ENCODE results near the gene PLTP.
"Not testable (repeated sequence)": the region's sequence is repeated elsewhere in the genome, so short reads cannot be mapped to it uniquely, and the experiment has no call there.

PLTP gene, protein sequence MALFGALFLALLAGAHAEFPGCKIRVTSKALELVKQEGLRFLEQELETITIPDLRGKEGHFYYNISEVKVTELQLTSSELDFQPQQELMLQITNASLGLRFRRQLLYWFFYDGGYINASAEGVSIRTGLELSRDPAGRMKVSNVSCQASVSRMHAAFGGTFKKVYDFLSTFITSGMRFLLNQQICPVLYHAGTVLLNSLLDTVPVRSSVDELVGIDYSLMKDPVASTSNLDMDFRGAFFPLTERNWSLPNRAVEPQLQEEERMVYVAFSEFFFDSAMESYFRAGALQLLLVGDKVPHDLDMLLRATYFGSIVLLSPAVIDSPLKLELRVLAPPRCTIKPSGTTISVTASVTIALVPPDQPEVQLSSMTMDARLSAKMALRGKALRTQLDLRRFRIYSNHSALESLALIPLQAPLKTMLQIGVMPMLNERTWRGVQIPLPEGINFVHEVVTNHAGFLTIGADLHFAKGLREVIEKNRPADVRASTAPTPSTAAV

DNA sequence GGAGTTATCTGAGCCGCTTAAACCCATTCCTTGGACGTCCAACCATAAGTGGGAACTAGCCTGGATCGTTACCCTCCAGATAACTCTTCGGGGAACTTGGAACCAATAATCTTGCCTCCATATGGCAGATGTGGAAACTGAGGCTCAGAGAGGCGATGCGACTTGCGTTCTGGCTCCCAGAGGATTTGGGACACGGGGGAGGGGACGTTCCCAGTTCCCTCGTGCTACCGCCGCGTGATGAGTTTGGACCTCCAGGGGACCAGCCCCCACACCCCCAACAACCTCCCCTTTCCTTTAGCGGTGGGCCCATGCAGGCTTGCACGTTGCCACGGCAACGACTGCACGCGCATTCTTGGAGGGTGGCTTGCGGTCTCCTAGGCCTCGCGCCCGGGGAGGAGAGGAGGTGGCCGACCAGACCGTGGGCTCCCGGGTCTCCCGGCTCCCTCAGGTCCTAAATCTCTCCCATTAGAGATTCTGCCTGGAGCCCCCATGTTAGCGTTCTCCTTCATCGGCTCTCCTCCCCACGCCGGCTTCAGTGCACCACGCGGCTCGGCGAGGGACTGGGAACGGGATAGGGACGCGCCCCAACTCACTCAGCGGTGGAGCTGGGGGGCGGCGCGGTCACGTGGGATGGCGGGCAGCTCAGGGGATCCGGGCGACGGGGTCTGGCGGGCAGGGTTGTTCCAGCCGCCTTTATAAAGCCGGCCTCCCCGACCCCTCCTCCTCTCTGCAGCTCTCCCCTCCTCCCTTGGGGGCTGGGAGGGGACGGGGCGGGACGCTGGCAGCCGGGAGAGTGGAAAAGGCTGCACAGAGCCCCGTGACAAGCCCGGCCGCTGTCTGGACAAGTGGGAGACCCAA is at the start of gene PLTP:
TSS of gene PLTP (minus strand) at position 670 of the 858 bp plus-strand sequence. CDS start 703 bp downstream, outside the sequence.
- no peak for DNase-seq

DNA sequence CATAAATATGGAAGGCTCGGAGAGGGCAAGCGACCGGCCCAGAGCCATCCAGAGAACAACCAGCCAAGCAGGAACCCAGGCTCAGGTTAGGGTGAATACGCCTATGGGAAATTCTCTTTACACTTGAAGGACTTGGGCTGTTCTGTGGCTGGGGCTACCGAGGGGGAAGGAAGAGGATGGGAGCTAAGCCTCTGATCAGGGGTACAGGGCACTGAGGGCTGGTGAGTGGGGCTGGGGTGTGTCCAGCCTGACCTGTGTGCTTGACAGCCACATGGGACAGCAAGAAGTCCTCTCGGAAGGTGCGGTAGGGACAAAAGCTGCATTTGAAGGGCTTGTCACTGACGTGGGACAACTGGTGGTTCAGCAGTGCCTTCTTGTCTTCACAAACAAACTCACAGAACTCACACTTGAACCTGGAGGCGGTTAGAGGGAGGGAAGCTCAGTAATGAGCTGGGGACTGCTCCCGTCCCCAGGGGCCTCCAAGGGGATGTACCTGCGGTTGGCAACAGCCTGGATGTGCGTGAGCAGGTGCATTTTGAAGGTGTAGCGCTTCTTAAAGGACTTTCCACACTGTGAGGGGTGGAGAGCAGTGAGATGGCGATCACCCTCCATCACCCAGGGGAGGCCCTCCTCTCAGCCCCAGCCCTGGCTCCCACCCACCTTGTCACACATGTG is 48.1 kb upstream of the PLTP start:
- DNase-seq, result no peak

DNA sequence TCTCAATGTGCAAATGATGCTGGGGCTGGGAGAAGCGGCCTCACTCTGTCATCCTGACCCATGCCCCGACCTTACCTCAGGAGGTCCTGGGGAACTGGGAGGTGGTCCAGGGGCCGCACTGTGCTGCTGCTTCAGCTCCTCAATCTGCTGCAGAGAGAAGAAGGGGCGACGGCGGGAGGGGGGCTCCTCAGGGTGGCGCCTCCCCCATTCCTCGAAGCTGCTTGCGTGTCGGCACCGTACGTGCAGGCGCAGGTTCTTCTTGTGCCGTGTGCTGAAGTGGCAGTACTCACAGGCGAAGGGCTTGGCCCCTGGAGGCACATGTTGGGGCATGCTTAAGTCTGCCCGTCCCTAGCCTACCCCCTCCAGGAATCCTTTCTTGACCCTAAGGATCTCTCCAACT is 47.2 kb upstream of the PLTP start:
- DNase-seq, result no peak

DNA sequence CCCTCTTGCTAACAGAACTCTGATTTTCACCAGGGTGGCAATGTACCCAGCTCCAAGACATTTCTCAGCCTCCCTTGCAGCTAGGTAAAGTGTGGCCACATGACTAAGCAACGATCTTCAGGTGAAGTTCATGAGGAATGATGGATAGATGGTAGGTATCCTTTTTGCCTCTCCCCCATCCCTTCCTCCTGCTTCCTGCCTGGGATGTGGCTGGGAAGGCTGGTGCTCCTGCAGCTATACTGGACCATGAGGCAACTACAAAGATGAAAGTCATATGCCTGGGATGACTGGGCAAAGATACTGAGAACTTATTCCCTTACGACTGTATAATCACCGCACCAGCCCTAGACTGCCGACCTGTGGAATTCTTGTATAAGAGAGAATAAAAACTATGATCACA is 46.6 kb upstream of the PLTP start:
- no peak for DNase-seq

DNA sequence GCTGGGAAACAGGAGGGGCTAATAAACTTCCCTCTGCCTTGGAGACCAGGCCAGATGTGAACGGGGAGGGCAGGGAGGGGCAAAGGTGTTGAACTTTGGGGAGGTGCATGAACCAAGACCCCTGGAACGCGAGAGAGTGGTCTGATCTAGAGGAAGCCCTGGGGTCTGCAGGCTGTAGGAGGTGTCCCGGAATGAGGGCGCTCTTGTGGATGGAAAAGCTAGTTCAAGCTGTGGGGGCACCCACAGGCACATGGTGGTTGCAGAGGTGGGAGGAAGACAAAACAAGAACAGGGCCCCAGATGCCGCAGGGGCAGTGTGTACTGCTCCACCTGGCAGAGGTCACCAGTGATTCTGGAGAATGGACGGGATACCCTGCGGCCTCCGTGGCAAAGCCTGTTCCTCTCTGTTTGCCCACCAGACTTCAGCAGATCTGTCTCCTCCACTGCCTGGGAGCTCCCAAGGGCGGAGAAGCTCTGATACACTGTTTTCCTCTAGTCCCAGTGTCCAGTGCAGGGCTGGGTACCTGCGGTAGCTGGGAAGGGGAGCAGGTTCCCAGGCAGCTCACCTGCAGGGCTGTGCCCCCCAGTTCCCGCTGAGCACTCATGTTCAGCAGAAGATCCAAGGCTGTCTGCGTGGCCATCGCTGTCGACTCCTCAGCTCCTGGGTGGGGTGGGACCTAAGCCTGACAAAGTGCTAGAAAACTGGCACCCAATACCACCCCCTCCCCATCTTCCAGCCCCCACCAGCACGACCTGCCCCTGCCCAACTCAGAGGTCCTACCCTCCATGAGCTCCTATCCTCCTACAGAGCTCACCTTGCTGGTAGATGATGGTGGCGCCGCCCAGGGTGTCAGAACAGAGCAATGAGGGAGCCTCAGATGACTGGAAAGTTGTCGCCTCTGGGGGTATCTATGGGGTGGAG is 45.3 kb upstream of the PLTP start:
- DNase-seq, result no peak

DNA sequence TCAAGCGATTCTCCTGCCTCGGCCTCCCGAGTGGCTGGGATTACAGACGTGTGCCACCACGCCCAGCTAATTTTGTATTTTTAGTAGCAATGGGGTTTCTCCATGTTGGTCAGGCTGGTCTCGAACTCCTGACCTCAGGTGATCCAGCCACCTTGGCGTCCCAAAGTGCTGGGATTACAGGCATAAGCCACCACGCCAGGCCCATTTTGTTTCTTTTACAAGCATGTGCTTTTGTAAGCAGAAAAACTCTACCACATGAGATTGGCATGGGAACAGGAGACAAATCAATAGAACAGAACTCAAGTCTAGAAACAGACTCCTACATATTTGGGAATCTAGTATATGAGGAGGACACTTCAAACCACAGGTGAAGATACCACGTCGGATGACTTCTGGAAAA is 44.4 kb upstream of the PLTP start:
- DNase-seq, result not testable (repeated sequence)

DNA sequence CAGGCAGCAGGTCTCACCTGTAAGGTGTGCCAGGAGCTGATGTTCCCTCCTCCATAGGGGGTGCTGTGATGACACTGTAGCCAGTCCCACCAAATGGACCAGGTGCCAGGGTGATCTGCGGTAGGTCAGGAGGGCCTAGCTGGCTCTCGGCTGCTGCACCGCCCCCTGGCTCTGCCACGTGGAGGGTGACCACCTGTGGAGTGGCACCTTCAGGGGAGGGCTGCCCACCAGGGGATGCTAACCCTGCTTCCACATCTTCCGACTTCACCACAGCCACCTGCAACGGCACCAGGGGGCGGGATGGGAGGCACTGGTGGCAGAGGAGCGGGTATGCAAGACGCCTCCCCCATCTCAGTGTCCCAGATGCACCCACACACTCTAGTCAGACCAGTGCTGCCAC is 41.7 kb upstream of the PLTP start:
- no peak for DNase-seq

DNA sequence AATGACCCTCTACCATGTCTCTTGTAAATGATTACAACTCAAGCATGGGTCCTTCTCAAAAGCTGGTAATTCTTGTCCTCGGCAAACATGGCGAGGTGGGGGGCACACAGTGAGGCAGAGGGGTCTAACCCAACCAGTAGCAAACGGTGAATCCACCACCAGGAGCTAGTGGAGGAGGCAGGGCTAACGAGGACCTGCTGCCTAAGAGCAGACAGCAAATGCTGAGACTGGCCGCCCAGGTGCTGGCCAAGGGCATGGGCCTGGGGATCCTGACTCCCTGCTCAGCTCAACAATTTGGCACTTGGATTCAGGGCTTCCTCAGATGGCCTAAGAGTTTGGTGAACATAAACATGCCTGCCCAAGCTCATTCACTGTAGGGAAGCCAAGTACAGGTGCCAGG is 40.9 kb upstream of the PLTP start:
- DNase-seq, result no peak

DNA sequence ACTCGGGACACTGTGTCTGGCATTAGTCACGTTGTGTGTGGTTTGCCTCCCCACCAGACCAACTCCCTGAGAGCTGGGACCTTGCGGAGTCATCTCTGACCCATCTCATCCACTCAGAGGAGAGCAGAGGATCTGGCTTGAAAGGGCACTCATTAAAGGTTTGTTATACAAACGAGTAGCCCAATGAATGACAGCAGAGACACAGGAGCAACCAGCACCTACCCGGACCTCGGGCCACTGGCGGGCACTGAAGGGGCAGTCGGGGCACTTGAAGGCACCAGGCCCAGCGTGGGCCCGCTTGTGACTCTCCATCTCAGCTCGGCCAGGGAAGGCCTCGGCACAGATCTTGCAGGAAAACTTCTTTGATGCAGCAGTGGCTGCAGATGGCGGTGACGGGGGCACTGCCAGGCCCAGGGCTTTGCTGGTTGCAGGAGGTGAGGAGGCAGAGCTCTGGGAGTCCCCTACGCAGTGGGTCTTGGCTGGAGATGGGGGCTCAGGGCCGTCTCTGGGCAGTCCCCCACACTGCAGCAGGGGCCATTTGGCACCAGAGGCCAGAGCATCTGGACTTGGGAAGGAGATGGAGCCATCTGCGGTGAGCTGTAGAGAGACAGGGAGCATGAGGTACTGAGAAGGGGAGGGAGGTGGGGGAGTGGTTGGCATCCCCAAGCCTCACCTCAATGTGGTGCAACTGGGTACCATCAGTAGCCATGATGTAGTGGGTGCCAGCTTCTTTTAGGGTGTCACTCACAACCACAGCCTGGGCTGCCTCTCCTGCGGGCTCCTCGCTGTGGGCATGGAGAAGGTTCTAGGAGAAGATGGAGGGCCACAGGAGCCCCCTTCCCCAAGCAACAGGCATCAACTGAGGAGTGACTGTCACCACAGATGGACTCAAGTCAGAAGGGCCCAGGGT is 40.2 kb upstream of the PLTP start:
- no peak for DNase-seq

DNA sequence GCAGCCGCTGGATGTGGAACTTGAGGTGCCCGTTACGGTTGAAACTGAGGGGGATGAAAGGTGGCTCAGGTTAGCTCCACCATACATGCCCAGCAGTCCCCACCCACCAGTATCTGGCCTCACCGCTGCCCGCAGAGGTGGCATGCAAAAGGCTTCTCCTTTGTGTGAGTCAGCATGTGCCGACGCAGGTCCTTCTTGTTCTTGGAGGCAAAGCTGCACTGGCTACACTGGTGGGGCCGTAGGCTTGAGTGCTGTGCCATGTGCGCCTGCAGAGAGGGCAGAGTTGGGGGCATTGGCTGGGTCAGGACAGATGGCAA is 38.3 kb upstream of the PLTP start:
- no peak for DNase-seq

DNA sequence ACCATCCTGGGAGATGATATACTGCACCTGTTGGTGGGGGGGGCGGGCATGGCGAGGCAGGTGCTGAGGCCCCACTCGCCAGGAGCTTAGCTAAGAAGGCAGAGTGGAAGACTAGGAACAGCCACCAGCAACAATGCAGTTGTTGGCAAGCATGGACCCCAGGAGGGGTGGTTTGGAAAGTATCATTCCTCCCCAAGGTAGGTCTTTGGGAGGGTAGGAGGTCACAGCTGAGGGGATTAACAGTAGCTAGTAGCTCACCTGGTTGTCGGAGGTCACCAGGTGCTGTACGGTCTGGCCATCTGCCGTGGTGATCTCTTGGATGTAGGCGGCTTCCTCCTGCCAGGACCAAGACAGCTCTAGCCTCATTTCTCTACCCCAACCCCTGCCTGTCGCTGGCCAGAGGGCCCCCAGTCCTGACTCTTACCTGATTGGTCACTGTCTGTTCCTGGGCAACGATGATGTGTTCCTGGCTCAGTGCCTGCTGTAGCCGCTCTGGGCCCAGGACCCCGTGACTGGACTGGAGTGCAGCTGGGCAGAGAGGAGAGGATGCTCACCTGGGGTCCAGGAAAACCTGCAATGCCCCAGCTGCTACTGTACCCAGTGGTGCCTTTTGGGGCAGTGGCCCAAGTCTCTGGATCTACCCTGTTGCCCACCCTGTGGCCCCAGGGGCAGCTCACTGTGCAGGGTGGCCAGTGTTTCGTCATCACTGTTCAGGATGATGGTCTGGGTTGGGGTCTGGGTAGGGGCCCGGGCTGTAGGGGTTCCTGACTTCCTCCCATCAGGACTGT is 37.8 kb upstream of the PLTP start:
- DNase-seq, result no peak

DNA sequence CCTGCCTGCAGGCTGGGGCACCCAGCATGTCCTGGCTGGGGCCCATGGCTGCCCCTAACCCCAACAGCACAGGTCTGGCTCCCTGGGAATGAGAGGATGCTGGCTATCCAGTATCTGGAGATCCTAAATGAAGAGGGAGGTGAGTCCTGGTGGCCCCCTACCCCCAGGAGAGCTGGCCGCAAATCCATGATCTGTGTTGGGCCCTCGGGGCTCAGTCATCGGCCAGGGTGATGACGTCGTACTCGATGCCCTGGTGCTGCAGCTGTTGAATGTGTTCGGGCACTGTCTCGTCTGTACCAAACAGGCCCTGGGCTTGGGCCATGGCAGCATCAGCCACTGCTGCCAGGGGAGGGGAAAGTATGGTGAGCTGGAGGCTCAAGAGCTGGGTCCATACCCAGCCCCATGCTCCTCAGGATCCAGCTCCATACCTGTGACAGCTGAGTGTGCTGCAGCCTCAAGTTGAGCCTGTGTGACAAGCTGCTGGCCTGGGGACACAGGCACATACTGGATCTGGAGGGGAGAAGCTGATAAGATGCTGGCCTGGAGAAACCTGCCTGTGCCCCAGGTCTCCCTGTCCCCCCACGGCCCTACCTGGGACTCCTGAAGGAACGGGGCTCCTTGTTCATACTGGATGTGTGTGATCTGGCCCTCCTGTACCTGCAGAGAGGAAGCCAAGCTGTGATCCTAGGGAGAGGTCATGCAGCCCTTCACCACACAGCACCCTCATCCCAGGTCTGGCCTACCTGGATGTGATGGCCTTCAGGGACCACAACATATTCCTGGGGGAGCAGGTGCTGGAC is 37.0 kb upstream of the PLTP start:
- DNase-seq, result no peak

DNA sequence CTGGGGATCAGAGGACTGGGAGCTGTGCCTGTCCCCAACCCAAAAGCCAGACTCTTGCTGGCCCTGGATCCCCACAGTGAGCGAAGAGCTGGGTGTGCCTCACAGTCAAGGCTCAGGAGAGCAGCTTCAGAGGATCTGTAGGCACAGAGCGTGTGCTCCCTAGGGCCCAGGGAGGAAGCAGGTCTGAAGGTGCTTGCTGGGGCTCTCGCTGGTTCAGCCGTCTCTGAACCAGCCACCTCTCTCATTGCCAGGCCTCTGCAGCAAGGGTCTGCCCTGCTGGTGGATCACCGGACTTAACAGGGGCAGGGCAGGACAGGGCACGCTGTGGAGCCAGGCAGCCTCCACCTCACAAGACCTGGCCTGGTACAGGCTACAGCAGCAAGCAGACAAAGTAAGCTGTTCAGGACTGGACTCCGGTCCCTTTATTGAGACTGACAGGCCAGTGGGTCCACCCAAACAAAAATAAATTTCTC is 36.3 kb upstream of the PLTP start:
- no peak for DNase-seq

DNA sequence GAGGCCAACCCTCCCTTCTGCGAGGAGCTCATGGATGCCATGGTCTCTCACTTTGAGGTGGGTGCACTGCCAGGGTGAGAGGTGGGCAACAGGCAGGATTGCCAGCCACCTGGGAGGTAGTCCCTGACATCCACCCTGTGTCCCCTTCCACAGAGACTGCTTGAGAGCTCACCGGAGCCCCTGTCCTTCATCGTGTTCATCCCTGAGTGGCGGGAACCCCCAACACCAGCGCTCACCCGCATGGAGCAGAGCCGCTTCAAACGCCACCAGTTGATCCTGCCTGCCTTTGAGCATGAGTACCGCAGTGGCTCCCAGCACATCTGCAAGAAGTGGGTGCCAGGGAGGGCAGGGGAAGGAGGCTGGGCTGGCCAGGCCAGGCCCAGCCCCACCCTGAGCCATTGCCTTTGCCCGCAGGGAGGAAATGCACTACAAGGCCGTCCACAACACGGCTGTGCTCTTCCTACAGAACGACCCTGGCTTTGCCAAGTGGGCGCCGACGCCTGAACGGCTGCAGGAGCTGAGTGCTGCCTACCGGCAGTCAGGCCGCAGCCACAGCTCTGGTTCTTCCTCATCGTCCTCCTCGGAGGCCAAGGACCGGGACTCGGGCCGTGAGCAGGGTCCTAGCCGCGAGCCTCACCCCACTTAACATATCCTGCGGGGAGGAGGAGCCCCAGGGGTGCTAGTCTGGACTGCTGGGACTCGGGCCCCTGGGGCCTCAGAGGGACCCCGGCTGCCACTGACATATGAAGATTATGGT is 35.3 kb upstream of the PLTP start:
- no peak for DNase-seq

DNA sequence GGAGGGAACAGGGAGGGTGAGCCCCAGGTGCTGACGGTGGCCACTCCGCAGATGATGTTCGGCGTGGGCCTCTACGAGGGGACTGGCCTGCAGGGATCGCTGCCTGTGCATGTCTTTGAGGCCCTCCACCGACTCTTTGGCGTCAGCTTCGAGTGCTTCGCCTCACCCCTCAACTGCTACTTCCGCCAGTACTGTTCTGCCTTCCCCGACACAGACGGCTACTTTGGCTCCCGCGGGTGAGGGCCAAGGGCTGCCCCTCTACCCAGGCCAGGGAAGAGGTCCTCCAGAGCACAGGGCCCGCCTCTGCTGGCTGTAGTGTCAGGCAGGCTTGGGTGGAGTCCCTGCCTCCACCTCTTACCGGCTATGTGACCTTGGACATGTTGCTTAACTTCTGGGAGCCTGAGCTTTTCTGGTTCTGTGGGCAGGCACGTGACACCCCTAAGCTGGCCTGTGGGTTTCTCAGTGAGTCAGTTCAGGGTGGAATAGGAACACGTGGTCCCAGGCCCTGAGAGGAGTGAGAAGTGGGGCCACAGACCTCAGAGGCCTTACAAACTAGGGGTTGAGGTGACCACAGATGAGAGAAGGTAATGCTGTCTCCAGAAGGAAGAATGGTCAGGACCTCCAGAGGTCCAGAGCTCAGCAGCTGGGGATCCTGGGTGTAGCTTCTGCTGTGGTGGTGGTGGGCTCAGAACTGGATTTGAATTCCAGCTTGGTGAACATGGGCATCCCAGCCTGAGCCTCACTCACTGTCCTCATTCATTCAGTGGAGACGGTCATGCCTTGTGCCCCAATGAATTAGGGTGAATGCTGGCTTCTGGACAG is 34.4 kb upstream of the PLTP start:
- DNase-seq, result no peak

DNA sequence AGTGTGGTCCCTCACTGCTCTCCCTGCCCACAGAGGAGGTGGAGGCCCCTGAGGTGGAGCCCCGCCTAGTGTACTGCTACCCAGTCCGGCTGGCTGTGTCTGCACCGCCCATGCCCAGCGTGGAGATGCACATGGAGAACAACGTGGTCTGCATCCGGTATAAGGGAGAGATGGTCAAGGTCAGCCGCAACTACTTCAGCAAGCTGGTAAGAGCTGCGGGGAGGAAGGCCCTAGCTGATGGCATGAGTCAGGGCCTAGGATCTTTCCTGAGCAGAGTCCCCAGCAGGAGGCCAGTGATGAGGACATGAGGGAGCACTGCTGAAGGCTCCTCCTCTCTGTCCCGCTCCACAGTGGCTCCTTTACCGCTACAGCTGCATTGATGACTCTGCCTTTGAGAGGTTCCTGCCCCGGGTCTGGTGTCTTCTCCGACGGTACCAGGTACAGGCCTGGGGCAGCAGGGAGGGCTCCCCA is 33.8 kb upstream of the PLTP start:
- no peak for DNase-seq

DNA sequence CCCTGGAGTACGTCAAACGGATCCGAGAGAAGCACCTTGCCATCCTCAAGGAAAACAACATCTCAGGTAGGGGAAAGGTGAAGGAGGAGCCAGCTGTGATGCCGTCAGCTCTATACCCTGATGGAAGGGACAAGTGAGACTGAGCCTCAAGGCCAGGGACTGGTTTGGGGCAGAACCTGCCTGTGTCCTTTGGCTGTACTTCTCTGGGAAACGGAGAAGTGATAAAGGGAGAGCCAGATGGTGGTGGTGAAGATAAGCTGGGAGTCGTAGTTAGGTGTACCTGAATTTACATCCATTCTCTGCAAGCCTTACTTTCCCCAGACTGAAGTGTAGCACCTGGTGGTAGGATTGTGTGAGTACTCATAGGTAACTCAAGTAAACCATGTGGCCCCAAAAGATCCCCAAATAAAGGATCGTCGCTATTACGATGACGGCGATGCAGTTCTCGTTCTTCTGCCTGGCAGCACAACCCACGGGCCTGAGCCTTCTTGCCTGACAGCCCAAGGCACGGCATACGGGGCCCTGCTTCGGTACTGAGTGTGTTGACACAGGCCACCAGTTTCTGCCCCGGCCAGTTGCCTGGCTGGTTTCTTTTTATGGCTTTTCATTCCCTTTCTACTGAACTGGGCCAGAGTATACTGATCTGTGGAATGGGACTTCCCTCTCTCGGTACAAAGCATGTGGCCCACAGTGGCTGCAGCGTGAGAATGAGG is 33.2 kb upstream of the PLTP start:
- no peak for DNase-seq

Data from NCI-H526 treated with DMSO at 0.1 percent for 48 hours (cell line).